ENCODE data around the gene CDKN1B.

GRCh38 chr12:12733118-12733517, 15.9 kb downstream of the CDKN1B start:
- TF ChIP-seq POLR2A (IDR thresholded peaks at IDR 0.05; ENCODE audit: extremely low read depth, insufficient read length) (no peak), CTCF (IDR thresholded peaks at IDR 0.05; ENCODE audit: low read depth, low read length) (no peak)
